HL-60/S4 (cell line): ENCODE measurements around the gene TMEM52B.

Source experiments
- in situ Hi-C: fragments of 300-500 bp; cut with MboI; formaldehyde crosslinking; loops from 2 replicates; pipeline ENCODE4 v1.14.3; 2022; ENCODE audit warnings: low sequenced_read_pairs

Gene TMEM52B

DNA sequence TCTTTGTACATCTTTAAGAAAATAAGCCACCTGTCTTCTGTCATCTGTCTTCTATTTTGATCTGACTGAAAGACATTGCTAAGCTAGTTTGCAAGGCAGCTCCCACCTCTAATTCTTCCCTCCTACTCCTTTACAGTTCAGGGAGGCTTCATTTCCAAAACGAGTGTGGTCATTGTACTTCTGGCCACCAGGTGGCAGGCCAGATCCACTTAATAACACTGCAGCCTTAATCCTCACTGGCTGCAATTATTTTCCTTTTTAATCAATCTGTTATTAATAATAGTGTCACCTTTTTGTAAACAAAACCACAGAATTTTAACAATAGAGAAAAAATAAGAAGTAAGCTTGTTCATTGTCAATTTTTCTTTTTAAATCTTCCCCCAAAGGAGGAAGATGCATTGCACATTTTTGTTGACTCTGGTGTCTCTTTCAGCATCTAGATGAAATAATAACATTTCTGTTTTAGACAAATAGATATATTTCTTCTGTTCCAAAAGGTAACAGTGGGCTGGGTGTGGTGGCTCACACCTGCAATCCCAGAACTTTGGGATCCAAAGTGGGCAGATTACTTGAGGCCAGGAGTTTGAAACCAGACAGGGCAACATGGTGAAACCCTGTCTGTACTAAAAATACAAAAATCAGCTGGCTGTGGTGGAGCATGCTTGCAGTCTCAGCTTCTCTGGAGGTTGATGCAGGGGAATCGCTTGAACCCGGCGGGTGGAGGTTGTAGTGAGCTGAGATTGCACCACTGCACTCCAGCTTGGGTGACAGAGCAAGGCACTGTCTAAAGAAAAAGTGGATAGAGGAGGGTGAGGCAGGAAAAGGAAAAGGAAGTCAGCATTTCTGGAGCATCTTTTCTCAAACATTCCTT is 57.2 kb downstream of the TMEM52B start:
- in situ Hi-C loops, result loop anchor here (10.0 to 25.0 kb wide), 3 partner anchors 329 to 1249 kb away; partner anchors contain the start of gene TAS2R42

DNA sequence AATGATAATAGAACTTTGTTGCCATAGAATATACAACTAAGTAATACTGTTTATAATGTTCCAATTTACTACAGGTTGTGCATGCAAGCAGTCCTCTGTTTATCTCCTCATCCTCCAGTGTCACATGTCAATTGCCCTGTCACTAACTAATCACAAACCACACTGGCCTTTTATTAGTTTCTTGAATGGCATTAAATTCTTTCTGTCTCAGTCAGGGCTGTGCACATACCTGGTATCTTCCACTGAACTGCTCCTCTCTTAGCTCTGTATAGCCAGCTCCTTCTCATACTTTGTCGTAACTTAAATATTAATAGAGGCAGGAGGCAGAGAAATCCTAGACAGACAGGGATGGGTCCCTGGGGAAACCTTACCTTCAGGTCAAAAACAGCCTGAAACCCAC is 57.9 kb downstream of the TMEM52B start:
- in situ Hi-C loops, result loop anchor here (10.0 to 25.0 kb wide), 3 partner anchors 328 to 1248 kb away; partner anchors contain the start of gene TAS2R42

DNA sequence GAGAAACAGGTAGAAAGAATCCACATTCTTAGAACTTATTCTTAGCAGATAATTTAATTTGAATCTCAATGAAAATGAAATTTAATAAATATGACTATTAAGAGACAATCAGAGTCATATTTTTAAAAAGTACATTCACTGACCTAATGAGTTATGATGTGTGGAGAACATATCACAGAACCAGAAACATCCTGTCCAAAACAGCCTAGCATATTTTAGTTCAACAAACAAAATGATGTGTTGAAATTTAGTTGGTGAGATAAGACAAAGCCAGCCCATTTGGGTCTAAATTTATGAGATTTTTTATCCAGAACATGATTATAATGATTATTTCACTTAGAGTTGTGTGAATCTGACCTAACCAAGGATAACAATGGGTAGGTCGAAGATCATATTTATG is 59.7 kb downstream of the TMEM52B start:
- in situ Hi-C loops, result loop anchor here (10.0 to 25.0 kb wide), 3 partner anchors 326 to 1246 kb away; partner anchors contain the start of gene TAS2R42

DNA sequence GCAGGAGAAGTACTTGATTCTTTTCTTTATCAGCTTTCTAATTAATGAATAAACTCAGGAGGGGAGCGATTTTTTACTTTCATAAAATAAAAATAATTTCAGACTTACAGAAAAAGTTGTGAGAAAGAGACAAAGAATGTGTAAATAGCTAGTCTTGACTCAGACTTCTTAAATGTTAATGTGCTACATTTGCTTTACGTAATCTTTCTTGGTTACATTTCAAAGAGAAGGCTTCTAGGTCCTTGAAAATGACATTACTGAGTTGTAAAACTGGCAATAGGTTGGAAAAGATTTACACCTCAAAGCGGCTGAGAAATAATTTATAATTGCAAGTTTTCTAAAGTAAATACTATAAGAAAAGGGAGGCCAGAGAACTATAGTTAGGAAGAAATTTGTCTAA is 62.5 kb downstream of the TMEM52B start:
- in situ Hi-C loops, result loop anchor here (25.0 kb wide), 1 partner anchor 946 kb away; the partner anchor contains the start of gene TAS2R42
